GM23248 (cell line): Measurements from ENCODE around the gene POU2AF3.

Source experiments
- EZH2 ChIP-seq: fragments of 200-600 bp; sonication (generic); IDR thresholded peaks from 2 replicates; pipeline ENCODE4 v1.6.1; 2018; ENCODE audit warnings: antibody characterized with exemption, mild to moderate bottlenecking; ENCODE audit not compliant: insufficient read depth, poor library complexity, severe bottlenecking
- EZH2phosphoT487 ChIP-seq: fragments of 200-600 bp; sonication (generic); IDR thresholded peaks from 2 replicates; pipeline ENCODE4 v1.6.1; 2018; ENCODE audit warnings: antibody characterized with exemption, moderate library complexity, mild to moderate bottlenecking, low read depth; ENCODE audit not compliant: insufficient read depth

- no peak for TF ChIP-seq EZH2
- TF ChIP-seq EZH2phosphoT487 = no peak
These were observed 37.7 kb downstream of the POU2AF3 start for GRCh38 chr11:111336062-111336461.
